HS-5 (cell line): ENCODE results near the gene VWA1.
"Not testable (repeated sequence)": the region's sequence is repeated elsewhere in the genome, so short reads cannot be mapped to it uniquely, and the experiment has no call there.

Experiments used
- DNase-seq: peaks from one replicate; pipeline ENCODE4 v3.0.0-alpha.2; 2012; ENCODE audit warnings: low read depth

The VWA1 gene

DNA sequence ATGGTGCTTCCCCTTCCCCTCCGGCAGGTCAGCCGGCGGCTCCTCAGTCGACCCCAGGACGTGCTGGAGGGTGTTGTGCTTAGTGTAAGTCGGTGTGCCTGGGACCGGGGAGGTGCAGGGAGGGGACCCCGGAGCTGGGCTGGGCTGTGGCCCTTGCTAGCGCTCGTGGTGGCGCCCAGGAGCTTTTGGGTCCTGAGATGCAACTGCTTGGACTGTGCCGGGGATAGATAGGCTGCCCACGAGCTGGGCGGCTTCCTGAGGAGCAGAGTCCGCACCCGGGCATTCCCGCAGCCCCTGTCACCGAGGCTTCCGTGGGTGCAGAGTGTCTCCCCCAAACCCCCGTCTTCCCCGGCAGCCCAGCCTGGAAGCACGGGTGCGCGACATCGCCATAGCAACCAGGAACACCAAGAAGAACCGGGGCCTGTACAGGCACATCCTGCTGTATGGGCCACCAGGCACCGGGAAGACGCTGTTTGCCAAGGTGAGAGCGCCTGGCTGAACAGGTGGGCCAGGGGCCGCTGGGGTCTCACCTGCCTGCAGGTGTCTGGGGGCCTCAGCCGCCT lies 50.3 kb downstream of the VWA1 start:
- DNase-seq = not testable (repeated sequence)

DNA sequence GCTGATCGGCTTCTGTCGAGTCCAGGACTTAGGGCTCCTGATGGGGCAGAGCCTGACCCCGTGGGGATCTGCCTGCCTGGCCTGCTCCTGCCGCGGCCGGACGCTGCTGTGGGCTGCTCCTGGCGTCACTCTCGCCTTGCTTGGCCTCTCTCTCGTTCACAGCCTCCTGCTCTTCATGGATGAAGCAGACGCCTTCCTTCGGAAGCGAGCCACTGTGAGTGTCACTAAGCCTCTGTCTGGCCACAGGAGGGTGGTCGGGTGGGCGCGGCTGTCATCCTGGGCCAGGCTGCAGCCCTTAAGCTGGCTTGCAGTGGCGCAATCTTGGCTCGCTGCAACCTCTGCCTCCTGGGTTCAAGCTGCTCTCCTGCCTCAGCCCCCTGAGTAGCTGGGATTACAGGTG lies 52.2 kb downstream of the VWA1 start:
- DNase-seq = no peak

DNA sequence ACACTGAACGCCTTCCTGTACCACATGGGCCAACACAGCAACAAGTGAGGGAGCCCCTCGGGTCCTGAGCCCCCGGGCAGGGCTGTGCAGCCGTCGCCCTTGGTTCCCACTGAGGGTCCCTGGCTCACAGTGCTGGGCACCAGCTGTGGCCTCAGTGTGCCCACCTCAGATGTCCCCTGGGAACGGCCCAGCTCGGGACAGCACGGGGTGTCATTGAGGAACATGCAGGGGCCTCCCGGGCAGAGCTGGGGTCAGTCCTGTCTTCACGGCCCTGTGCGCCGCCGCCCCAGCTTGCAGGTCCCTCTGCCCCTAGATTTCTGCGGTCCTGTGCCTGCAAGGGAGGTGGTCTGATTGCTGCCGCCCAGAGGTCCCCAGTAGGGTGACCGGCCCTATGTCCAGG lies 53.7 kb downstream of the VWA1 start:
- DNase-seq = no peak

DNA sequence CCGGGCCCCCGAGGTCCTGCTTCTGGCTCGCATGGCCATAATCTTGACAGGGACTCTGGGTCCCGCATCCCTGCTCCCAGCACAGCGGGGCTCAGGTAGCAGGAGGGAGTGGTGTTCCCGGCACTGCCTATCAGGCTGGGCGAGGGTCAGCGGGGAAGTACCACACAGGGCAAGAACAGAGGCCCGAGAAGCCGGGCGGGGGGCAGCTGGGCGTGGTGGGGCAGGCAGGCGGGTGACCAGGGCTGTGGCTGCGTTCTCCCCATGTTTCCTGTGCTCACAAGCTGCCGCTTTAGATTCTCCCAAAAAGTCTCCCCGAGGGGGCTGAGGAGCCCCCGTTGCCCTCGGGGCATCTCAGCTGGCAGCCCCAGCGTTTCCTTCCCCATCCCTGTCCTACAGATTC lies 54.4 kb downstream of the VWA1 start:
- DNase-seq = no peak

DNA sequence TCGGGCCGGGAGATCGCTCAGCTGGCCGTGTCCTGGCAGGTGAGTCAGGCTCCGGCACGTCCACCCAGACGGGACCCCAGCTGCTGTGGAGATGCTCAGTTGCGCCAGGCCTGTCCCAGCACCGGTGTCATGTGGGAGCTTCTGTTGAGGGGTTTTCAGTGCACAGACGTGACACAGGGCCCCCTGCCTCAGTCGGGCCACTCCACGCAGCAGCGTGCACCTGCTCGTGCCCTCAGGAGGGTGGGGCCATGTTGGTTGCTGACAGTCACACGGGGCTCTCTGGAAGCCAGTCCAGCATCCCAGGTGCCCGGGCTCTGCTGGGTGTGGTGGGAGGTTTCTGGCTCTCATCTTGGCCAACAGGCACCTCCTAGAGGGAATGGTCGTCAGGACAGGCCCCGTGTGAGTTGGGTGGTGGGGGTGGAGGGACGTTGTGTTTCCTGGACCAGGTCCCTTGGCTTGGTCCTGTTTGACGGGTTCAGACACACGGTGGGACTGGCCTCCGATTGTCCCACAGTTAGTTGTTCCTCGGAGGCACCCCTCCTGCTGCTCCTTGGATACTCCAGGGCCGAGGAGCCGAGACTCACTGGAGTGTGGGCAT lies 55.2 kb downstream of the VWA1 start:
- DNase-seq = no peak

DNA sequence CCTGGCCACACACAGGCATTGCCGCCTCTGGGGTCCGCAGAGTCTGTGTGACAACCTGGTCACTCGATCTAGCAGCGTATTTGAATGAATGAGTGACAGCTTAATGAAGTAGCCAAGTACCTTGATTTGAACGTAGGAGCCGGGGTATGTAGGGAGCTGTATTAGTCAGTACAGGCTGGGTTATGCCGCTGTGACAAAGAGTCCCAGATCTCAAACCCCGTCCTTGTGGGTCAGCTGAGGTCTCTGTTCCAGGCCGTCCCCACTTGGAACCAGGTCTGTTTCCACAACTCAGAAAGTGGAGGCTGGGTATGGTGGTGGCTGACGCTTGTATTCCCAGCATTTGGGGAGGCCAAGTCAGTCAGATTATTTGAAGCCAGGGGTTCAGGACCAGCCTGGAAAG lies 56.1 kb downstream of the VWA1 start:
- no peak for DNase-seq
